ENCODE results near the gene NMNAT1. TPM values are rescaled to one million over a fixed set of nuclear protein-coding genes. Genes with fewer than 3 reads are reported as not detected.

The NMNAT1 gene
- total RNA-seq (2014; rRNA removed) (4.6 and 7.3 TPM in 2 replicates), Bru-seq, nascent RNA (percentile 51 among the genes with signal in this experiment), BruChase-seq, experiment 1, labeled RNA remaining after a 6-hour chase (percentile 58 among the genes with signal in this experiment), BruChase-seq, experiment 2, labeled RNA remaining after a 2-hour chase (percentile 48 among the genes with signal in this experiment)
- long read RNA-seq, transcript NMNAT1-201 (5 exons, 3,781 nt), result major isoform, 10 of 24 reads
- long read RNA-seq, partial matches to known transcripts, result 2 of 24 reads
- long read RNA-seq, other reads (novel, unspliced or antisense), result 12 of 24 reads

GRCh38 chr1:9942939-9943788 is at the start of gene NMNAT1, which contains the start of gene LZIC:
TSS of gene NMNAT1 (plus strand) at chr1:9943475. CDS start at chr1:9972074, 28,599 bp downstream.
TSS of gene LZIC (minus strand) at chr1:9943391. CDS start at chr1:9936619, 6,772 bp downstream.
- Histone ChIP-seq H3K9me3 (ENCODE audit: low read length) (no peaks in the 10 kb centered on the region), H3K4me3 (ENCODE audit: low read length) (peak within 1 kb of the TSS; percentile 98), H3K9ac (ENCODE audit: low read length) (peak within 1 kb of the TSS; percentile 98), H2AFZ (ENCODE audit: low read length) (peak within 1 kb of the TSS; percentile 85), H3K4me1 (ENCODE audit: insufficient read depth, low read length) (peaks cover 10% of the 10 kb centered on the region; the same call in 1 of the 2 replicates), H3F3A (ENCODE audit: low read length, unreplicated experiment) (no peaks in the 10 kb centered on the region), H3K79me2 (ENCODE audit: low read length) (peaks cover 23% of the 10 kb centered on the region), H3K27ac (ENCODE audit: low read length) (peak within 1 kb of the TSS; percentile 93), H3K27me3 (ENCODE audit: low read length) (no peaks in the 10 kb centered on the region), H3K36me3 (ENCODE audit: low read depth, low read length) (no peaks in the 10 kb centered on the region), H3K4me2 (ENCODE audit: low read length) (peak within 1 kb of the TSS; percentile 89), H4K20me1 (ENCODE audit: low read length) (no peaks in the 10 kb centered on the region), H3K9me2 (replicated peaks; ENCODE audit: low read length) (no peaks in the 10 kb centered on the region)
- DNase-seq (peak; percentile 93), ATAC-seq (peak; percentile 97)
- ChIA-PET POLR2A (ENCODE audit: unreplicated experiment) (interaction anchor here (0.6 to 1.0 kb wide), 5 partner anchors 50 to 404 kb away, joined by 3 to 20 read pairs (median 3); partner anchors contain the start of gene SLC25A33), CTCF (interaction anchor here (0.6 to 2.1 kb wide), 3 partner anchors 49 to 71 kb away, joined by 3 to 8 read pairs (median 4); no protein-coding TSS in a partner anchor)
- intact Hi-C loops (cut with micrococcal nuclease), result loop anchor here (1.0 to 10.0 kb wide), 4 partner anchors 50 to 212 kb away; partner anchors contain the start of gene UBE4B
- no TSS peak for BruUV-seq (replicated peaks)
- TF ChIP-seq CTCF (conservative IDR thresholded peaks at IDR 0.05; ENCODE audit: low read depth, low read length) (no peak), EZH2 (IDR thresholded peaks at IDR 0.05; ENCODE audit: low read length, unreplicated experiment) (no peak), EZH2phosphoT487 (IDR thresholded peaks at IDR 0.05; ENCODE audit: borderline replicate concordance, low read length) (no peak)

- intact Hi-C loops (cut with micrococcal nuclease), result no loop called here
- Histone ChIP-seq H3K4me2 (ENCODE audit: low read length) (peak overlapping the region; percentile 81), H3K9me2 (replicated peaks; ENCODE audit: low read length) (no peaks in the 10 kb centered on the region), H3K4me3 (ENCODE audit: low read length) (peak overlapping the region; percentile 57), H3K9ac (ENCODE audit: low read length) (peak overlapping the region; percentile 57), H4K20me1 (ENCODE audit: low read length) (no peaks in the 10 kb centered on the region), H3K9me3 (ENCODE audit: low read length) (no peaks in the 10 kb centered on the region), H3F3A (ENCODE audit: low read length, unreplicated experiment) (peaks cover 21% of the 10 kb centered on the region), H3K4me1 (ENCODE audit: insufficient read depth, low read length) (peaks cover 66% of the 10 kb centered on the region), H2AFZ (ENCODE audit: low read length) (peak overlapping the region; percentile 12; the same call in 1 of the 2 replicates), H3K36me3 (ENCODE audit: low read depth, low read length) (no peaks in the 10 kb centered on the region), H3K27me3 (ENCODE audit: low read length) (no peaks in the 10 kb centered on the region), H3K79me2 (ENCODE audit: low read length) (peaks cover 26% of the 10 kb centered on the region), H3K27ac (ENCODE audit: low read length) (peak overlapping the region; percentile 99)
- BruUV-seq (replicated peaks), result no TSS peak
- TF ChIP-seq CTCF (conservative IDR thresholded peaks at IDR 0.05; ENCODE audit: low read depth, low read length) (no peak), EZH2 (IDR thresholded peaks at IDR 0.05; ENCODE audit: low read length, unreplicated experiment) (no peak), EZH2phosphoT487 (IDR thresholded peaks at IDR 0.05; ENCODE audit: borderline replicate concordance, low read length) (no peak)
- ChIA-PET CTCF (interaction anchor here (1.5 kb wide), 1 partner anchor 20 kb away, joined by 5 read pairs; no protein-coding TSS in a partner anchor), POLR2A (ENCODE audit: unreplicated experiment) (interaction anchor here (0.6 kb wide), 1 partner anchor 69 kb away, joined by 3 read pairs; no protein-coding TSS in a partner anchor)
- no peak for ATAC-seq
- DNase-seq, result no peak
These were observed 49.2 kb upstream of the NMNAT1 start for GRCh38 chr1:9894115-9894514.
